Progenitor cell of endocrine pancreas (in vitro differentiated cells): ENCODE results near the gene SPCS1. TPM values are rescaled to one million over a fixed set of nuclear protein-coding genes. Genes with fewer than 3 reads are reported as not detected.

Experiments
- DNase-seq: peaks from one replicate; pipeline ENCODE4 v3.0.0; 2021; ENCODE audit warnings: low spot score; ENCODE audit not compliant: unreplicated experiment
- H3K27ac Mint-ChIP-seq: 2 replicates; pipeline ENCODE4 v1.8.0; 2021; ENCODE audit warnings: mild to moderate bottlenecking, moderate library complexity, mixed read lengths
- H3K27me3 Mint-ChIP-seq: 2 replicates; pipeline ENCODE4 v1.8.0; 2021; ENCODE audit warnings: mixed read lengths
- H3K36me3 Mint-ChIP-seq: 2 replicates; pipeline ENCODE4 v1.8.0; 2022; ENCODE audit warnings: mixed read lengths; ENCODE audit not compliant: insufficient read depth
- H3K4me1 Mint-ChIP-seq: 2 replicates; pipeline ENCODE4 v1.8.0; 2021; ENCODE audit warnings: low read depth, mixed read lengths
- H3K4me3 Mint-ChIP-seq: 2 replicates; pipeline ENCODE4 v1.8.0; 2021; ENCODE audit warnings: low read depth, mild to moderate bottlenecking, moderate library complexity, mixed read lengths
- H3K9me3 Mint-ChIP-seq: 2 replicates; pipeline ENCODE4 v1.8.0; 2021; ENCODE audit warnings: low read depth, mixed read lengths
- total RNA-seq: library from RNA; stranded (reverse); gene quantifications from 2 replicates; pipeline ENCODE4 v1.2.1, GENCODE V29; 2021
- TF ChIP-seq, protein P1 (sequence below): fragments of 200-600 bp; sonication (generic); IDR thresholded peaks from one replicate; pipeline ENCODE4 v1.5.0; 2021; ENCODE audit warnings: antibody characterized with exemption, mild to moderate bottlenecking; ENCODE audit not compliant: unreplicated experiment

The SPCS1 gene
- total RNA-seq, 1 donor from 2014 or later, result 85.1 TPM

- Mint-ChIP-seq H3K4me1 (peaks cover 32% of the 10 kb centered on the region), H3K4me3 (no peak overlapping the region), H3K36me3 (peaks cover 16% of the 10 kb centered on the region), H3K27me3 (no peaks in the 10 kb centered on the region), H3K27ac (peak overlapping the region; percentile 85), H3K9me3 (no peaks in the 10 kb centered on the region)
- no peak for DNase-seq
- TF ChIP-seq, protein P1, sequence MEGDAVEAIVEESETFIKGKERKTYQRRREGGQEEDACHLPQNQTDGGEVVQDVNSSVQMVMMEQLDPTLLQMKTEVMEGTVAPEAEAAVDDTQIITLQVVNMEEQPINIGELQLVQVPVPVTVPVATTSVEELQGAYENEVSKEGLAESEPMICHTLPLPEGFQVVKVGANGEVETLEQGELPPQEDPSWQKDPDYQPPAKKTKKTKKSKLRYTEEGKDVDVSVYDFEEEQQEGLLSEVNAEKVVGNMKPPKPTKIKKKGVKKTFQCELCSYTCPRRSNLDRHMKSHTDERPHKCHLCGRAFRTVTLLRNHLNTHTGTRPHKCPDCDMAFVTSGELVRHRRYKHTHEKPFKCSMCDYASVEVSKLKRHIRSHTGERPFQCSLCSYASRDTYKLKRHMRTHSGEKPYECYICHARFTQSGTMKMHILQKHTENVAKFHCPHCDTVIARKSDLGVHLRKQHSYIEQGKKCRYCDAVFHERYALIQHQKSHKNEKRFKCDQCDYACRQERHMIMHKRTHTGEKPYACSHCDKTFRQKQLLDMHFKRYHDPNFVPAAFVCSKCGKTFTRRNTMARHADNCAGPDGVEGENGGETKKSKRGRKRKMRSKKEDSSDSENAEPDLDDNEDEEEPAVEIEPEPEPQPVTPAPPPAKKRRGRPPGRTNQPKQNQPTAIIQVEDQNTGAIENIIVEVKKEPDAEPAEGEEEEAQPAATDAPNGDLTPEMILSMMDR, result peak; percentile 10
These were observed 23.9 kb upstream of the SPCS1 start for GRCh38 chr3:52682016-52682415.

DNA sequence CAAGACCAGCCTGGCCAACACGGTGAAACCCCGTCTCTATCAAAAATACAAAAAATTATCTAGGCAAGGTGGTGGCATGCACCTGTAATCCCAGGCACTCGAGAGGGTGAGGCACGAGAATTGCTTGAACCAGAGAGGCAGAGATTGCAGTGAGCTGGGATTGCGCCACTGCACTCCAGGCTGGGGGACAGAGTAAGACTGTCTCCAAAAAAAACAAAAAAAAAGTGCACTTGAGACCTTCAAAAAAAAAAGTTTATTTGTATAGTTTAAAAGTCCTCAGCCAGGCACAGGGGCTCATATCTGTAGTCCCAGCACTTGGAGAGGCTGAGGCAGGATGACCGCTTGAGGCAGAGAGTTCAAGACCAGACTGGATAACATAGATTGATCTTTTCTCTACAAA lies 22.3 kb upstream of the SPCS1 start:
- Mint-ChIP-seq H3K27me3 (no peaks in the 10 kb centered on the region), H3K27ac (peak overlapping the region; percentile 46), H3K4me3 (peak overlapping the region; percentile 90), H3K4me1 (peaks cover 39% of the 10 kb centered on the region), H3K36me3 (peaks cover 13% of the 10 kb centered on the region), H3K9me3 (no peaks in the 10 kb centered on the region)
- DNase-seq, result no peak
- TF ChIP-seq, protein P1, result no peak

- TF ChIP-seq, protein P1, result no peak
- peak overlapping the region; percentile 97 for H3K27ac Mint-ChIP-seq
- H3K4me1 Mint-ChIP-seq, result peaks cover 40% of the 10 kb centered on the region
- no peaks in the 10 kb centered on the region for H3K9me3 Mint-ChIP-seq
- peaks cover 13% of the 10 kb centered on the region for H3K36me3 Mint-ChIP-seq
- H3K4me3 Mint-ChIP-seq, result peak overlapping the region; percentile 90
- H3K27me3 Mint-ChIP-seq, result no peaks in the 10 kb centered on the region
- DNase-seq, result no peak
These were observed 21.7 kb upstream of the SPCS1 start for GRCh38 chr3:52684184-52684583.

GRCh38 chr3:52685285-52685708 lies 20.6 kb upstream of the SPCS1 start:
- Mint-ChIP-seq H3K4me3 (peak overlapping the region; percentile 90), H3K4me1 (peaks cover 40% of the 10 kb centered on the region), H3K9me3 (no peaks in the 10 kb centered on the region), H3K36me3 (peaks cover 13% of the 10 kb centered on the region), H3K27me3 (no peaks in the 10 kb centered on the region), H3K27ac (peak overlapping the region; percentile 97)
- peak; percentile 69 for DNase-seq
- TF ChIP-seq, protein P1, result no peak

GRCh38 chr3:52685709-52686691 lies 19.9 kb upstream of the SPCS1 start, which contains the start of the genes GNL3 and PBRM1:
GNL3 (plus strand) TSS chr3:52686032; CDS start chr3:52686093, 61 bp downstream.
PBRM1 (minus strand) TSS chr3:52685913.
- Mint-ChIP-seq H3K4me3 (peak within 1 kb of the TSS; percentile 90), H3K4me1 (peaks cover 39% of the 10 kb centered on the region), H3K9me3 (no peaks in the 10 kb centered on the region), H3K36me3 (peaks cover 18% of the 10 kb centered on the region), H3K27me3 (no peaks in the 10 kb centered on the region), H3K27ac (peak within 1 kb of the TSS; percentile 98)
- DNase-seq, result peak; percentile 87
- TF ChIP-seq, protein P1, result no peak
